HG03064 (cell line): ENCODE data around the gene GALC.

Experiments
- ATAC-seq: cut with Tn5 transposase; IDR thresholded peaks from one replicate; pipeline ENCODE4 v1.9.1; 2021; ENCODE audit warnings: low read depth; ENCODE audit not compliant: unreplicated experiment

The GALC gene

DNA sequence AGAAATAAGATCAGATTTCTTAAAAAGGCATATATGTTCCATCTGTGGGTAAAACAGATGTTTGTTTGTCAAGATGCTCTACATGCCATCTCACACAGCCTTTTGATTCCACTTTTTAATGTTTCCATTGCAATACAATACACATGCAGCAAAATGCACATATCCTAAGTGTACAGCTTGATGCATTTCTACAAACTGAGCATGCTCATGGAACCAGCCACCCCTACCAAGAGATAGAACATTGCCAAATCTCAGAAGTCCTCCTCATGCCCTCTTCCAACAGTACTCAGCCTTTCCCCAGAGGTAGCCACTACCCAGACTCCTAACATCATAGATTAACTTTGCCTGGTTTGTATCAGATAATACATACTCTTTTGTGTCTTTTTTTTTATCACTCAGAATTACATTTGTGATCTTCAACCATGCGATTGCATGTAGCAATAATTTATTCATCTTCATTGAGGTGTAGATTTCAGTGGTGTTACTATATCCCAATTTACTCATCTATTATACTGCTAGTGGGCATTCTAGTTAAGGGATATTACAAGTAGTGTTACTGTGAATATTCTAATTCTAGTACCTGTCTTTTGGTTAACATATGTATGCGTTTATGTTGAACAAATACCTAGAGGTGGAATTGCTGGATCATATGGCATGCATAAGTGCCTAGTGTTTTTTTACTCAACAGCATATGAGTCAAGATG lies 15.2 kb upstream of the GALC start:
- ATAC-seq: no peak

DNA sequence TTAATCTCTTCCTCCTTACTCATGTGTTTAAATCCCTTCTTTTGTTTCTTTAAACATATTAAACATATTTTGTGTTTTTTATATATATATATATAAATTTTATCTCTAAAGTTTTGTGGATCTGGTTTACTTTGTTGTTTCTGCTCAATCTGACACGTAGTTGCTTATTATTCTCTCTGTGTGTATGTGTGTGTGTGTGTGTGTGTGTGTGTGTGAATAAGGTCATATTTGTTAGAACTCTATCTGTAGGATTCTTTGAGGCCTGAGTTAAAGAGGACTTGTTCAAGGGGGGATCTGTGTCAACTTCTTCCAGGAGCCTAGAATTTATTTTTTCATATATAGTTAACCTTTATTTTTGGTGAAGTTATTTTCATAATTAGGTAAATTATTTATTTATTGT lies 14.6 kb upstream of the GALC start:
- ATAC-seq: no peak

DNA sequence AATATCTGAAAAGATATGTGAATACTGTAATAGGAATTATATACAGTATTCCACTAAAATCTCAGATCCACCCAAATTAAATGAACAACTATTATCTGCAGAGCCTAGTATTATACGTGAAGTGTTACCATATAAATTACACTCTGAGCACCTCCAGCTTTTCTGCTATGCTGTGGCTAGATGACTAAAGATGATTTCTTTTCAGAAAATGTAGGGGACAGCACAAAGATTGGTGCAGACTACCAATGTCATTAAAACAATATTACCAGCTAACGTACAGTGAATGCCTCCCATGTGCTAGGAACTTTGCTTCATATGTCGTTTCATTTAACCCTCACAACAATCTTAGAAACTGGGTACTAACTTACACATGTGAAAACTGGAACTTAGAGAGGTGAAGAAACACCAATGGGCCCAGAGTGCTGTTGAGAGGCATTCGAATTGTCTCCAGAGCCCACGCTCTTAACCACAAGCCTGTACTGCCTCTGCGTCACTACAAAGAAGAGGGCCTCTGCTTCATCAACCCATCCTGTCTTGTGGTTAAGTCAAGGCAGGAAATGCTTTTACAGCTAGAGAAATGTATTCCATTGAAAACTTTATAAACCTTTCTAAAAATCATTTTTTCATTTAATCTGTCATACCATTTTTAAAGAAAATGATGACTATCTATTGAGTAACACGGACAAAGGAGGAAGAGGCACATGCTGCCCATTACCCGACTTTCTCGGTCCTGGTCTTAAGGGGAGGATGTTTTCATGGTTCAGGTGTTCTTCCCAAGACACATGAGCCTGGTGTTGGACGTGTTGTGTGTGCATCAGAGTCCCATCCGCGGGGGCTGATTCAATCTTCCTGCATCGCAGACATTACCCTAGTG lies 13.2 kb upstream of the GALC start:
- peak; percentile 85 for ATAC-seq

DNA sequence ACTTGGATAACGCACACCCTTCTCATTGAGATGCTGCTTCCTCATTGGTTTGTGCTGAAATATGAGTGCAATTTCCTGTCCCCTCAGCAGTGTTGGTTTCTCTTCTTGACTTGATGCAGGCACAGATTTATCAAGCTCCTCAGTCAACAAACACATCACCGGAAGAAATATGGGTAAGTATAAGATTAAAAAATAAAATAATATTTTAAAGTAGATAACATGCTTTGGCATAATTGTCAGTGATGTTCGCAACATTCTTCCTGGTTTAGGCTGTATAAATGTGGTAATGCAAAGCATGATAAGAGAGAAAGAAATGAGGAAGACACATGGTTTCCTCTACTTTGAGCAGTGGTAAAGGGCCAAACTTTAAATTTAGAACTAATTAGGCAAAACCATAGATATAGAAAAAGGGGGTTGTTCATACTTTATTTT lies 12.1 kb upstream of the GALC start, which contains the start of gene GPR65:
Gene GPR65, plus strand, starts transcription at position 86 of the 432 bp plus-strand sequence. CDS start 5,713 bp downstream, outside the sequence.
- peak; percentile 58 for ATAC-seq

DNA sequence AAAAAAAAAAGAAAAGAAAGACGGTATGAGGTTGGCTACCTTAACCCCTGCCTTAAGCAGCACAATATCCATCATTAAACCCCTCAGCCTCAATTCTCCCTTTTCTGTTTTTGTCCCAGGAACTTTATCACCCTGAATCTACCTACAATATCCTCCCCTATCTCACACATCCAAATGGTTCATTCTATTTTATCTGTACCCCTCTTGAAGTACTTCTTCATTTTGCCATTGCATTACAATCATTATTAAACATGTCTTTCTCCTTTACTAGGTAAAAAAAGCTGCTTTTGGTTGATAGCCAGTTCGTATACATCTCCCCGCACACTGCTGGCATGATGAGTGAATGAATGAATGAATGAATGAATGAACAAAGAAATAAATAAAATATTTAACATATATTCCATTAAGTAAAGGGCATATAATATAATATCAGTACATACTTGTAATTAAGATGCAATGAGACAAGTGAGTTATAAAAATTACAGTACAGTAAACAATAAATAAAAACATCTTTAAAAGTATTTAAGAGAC lies 11.6 kb upstream of the GALC start:
- no peak for ATAC-seq

DNA sequence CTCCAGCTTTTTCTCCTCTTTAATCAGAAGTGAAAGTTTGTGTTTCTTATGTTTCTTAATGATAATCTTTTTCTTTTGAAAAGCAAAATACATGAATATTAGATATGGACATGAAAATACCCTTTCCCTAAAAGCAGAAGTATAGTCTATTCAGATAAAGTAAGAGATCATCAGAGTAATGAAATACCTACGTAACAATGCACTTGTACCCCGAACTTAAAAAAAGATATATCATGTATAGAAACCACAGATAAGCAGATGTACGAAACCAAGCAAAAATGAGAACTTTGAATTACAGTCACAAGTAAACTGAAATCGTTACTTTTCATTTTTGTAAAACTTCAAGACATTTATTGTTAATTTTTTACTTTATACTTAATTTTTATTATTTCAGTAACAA lies 10.4 kb upstream of the GALC start:
- no peak for ATAC-seq

DNA sequence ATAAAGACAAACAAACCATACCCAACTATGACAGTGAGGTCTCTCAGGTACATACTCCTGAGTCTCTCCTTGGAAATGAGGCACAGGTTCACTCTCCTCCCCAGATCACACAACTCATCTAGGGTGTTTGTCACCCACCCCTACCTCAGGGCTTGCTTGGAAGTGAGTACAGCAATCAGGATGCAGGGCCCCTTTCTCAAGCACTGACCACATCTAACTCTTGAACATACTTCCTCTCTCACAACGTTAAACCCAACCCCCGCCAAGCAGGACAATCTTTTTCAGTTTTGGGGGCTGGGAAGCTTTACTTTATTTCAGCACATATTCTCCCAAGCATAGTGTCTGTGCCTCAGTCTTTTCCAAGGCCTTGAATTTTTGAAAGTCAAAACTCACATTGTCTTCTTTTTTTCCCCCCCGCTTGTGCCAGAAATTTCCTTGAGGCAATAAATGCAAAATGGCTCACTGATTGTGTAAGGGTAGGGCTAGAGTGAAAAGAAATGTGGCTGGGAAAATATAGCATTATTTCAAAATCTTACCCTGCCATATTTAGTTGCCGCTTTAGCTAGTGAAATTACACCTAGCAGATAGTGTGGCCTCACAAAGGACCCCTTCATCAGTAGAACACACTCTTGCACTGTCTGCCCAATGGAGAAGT lies 9.6 kb upstream of the GALC start:
- no peak for ATAC-seq

DNA sequence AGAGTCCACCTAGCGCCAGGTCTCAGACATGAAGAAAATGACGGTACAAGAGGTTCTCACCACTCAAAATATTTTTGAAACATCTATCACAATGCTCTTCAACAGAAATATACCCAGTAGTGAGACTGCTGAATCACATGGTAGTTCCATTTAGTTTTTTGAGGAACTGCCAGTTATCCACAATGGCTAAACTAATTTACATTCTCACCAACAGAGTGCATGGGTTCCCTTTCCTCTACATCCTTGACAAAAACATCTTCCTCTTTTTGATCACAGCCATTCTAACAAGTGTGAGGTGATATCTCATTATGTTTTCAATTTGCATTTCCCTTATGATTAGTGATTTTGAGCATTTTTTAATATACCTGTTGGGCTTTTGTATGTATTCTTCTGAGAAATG lies 6.3 kb upstream of the GALC start:
- ATAC-seq: no peak

DNA sequence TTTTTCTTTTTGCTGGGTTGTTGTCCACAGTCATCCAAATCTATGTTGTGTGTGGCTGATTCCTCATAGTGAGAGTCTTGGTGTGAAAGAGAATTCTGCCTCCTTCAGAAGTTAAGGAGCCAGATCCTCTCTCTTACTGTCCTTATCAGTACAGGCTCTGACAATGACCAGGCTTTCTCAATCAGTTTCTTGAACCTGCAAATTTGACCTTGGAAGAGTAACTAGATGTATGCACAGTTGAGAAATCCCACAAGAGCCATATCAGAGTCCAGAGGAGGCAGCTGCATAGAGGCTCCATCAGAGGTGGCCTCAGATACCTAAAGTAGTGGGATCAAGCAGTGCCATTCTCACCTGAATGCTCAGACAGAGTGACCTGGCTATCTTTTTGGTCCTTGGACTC lies 5.5 kb upstream of the GALC start:
- no peak for ATAC-seq

DNA sequence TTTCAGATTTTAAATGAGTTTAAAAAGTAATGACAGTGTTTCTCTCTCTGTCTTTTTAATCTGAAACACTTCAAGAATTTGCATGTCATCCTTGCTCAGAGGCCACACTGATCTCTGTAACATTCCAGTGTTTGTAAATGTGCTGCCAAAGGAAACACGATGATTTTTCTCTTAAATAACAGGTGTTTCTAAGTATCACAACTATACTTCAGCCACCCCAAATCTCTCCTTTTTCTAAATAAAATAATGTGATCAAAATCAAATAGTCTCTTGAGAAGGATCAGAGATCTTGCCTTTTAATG lies 3.3 kb upstream of the GALC start:
- no peak for ATAC-seq

DNA sequence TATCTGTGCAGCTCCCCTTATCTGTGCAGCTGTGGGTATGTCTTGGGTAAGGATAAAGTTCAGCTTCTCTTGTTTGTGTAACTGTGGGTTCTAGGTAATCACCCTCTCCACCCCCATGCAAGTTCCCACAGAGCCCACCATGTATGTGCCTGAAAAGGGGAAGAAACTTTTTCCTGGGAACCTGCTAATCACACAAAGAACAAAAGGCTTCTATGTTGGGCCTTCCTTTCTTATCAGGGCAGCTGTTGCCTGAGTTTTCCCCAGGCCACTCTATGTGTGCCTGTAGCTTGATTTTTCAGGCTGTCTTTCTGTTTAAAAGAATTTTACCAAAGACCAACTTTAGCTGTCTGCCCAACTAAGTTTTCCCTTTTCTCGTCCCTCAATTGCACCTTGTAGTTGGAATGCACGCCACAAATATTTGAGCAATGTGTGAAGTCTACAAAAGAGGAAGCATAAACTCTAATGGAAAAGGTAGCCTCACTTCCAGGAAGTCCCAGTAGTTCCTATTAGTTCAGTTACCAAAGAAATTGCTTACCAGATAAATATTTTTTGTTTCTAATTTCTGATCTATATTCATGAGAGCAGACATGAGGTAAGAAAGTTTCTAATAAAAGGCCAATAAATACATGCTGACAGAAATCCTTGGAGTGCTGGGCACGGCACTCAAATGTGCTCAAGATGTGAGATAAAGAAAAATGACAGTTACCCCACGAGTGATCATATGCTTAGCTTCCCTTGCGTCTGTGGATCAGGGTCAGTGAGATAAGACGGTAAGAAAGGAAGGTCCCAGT lies 2.7 kb upstream of the GALC start:
- ATAC-seq: no peak

DNA sequence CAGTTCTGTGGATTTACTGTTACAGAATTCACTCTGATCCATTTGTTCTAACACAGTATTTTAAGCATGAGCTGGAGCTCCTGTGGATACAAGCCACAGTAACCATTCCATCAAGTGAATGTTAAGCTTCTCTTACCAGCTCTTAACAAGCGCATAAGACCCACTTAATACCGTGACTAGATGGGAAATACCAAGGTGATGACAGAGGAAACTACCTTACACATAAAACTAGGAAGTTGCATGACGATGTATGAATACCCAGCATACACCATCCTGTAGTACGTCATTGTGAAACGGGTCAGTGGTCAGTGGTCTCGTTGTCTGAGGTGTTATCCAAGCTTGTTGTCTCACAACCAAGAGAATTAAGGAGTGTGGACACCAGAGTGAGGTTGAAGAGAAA lies 2.0 kb upstream of the GALC start:
- ATAC-seq: peak; percentile 23

DNA sequence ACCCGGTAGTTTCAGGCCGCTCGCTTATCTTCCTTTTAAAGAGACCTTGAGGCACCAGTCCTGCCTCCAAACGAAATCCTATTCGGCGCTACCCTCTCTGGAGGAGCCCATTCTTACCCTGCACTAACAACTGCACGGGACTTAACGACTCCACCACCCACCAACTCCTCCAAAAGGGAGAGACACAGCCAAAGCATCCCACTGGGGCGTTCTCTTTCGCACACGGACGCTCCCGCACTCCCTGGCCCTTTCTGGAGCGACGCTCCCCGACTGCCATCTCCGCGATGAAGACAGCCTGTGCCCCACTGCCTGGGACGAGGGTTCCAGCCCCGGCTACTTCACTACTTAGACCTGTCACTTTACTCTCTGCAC lies 650 bp downstream of the GALC start:
- ATAC-seq: peak; percentile 1

DNA sequence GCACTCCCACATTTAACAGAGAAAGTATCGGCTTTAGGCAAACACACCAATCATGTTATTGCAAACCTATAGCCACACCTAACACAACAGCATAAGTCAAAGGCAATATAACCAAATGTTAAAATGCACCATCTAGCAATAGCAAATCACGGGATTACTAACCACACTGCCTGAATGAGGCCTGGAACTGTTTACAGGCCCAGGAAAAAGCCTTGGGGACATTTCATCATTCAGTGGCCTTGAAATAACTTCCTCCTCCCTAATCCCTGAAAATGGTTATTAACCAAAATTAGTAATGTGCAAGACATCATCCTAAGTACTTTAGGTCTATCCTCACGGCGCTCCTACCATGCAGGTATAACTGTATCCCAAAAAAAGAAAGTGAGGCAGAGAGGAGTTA lies 2.3 kb downstream of the GALC start:
- no peak for ATAC-seq

DNA sequence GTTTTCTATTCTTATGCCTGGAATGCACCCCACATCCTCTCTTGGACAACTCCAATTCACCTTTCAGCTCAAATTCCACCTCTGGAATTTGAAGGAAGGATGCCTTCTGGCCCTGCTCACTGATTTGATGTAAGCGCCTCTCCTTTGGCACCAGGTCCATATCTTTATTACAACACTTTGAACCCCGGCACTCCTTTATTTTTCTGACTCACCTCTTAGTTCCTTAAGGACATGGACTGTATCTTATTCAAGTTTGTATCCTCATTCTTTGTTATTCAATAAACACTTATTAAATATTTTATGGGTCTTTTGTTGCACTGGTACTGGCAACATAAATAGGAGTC lies 3.1 kb downstream of the GALC start:
- ATAC-seq: no peak

DNA sequence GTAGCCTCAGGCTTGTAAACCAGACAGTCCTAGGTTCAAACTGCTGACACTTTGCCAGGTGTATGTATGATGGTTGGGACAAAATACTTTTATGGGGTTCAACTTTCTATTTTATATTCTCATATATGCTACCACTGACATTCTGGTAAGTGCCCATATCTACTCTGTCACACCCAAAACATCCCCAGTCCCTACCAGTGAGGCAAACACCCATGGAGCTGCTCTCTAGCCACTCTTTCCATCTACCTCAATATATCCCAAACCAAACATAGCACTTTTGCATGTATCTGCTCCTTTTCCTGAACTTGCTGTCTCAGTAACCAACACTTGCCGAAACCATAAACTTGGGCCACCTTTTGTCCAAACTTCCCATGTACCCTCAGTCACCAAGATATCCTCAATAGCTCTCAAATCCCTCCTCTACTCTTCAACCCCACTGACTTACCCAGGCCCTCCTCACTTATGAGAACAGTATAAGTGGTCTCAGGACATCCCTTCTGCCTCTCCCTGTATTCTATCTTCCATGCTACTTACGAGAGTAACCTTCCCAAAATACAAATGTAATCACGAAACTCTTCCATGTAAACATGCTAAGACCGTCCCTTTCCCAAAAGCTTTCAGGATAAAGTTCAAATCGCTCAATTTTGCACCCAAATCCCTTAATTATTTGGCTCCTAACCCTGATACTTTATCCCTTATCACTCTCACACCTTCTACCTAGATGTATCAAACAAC lies 3.6 kb downstream of the GALC start:
- no peak for ATAC-seq

DNA sequence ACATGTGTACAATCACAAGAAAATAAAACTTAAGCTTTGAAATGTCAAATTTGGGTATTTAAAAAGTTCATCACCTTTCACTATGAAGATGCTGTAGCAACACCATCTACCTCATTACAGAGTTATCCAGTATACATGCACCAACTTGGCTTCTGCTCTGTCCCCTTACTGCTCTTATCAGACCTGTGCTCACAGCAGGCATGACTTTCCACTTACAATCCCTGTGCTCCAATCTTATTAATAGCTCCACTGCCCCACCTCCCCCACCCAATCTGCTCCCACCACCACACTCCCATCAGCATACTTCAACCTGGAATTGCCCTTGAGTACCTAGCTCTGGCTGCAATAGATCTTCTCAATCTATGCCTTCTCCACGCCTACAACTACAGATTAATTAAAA lies 13.3 kb downstream of the GALC start:
- ATAC-seq: no peak

DNA sequence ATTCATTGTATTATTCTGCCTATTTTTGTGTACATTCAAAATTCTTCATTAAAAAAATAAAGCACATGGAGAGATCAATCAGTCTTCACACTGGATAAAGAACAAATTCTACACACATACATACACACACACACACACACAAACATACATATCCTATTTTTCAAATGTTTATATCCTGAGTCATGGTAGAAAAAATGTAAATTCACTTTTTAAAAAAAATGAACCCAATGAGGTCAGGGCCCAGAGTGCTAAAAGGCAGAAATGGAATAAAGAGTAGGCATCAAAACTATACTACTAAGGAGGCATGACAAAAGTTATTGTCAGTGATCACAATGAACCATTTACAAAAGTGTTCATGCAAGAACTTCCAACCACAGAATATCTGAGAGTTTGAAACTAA lies 17.3 kb downstream of the GALC start:
- no peak for ATAC-seq

DNA sequence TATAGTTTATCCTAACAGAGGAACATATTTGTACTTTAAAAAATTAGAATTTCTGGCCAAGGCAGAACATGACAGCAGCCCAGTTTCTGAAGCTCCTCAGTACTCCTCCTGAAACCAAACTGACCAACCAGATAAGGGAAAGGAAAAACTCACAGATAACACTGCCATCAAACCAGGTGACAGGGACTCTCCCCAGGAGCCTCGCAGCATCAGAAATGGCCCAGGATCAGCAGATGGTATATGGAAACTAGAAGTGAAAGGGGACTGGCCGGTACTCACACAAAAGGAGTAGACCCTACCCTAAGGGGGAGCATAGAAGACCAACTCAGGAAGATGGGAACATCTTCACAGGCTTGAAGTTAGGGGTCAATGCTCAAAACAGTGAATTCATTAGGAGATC lies 22.0 kb downstream of the GALC start:
- ATAC-seq: peak; percentile 92

DNA sequence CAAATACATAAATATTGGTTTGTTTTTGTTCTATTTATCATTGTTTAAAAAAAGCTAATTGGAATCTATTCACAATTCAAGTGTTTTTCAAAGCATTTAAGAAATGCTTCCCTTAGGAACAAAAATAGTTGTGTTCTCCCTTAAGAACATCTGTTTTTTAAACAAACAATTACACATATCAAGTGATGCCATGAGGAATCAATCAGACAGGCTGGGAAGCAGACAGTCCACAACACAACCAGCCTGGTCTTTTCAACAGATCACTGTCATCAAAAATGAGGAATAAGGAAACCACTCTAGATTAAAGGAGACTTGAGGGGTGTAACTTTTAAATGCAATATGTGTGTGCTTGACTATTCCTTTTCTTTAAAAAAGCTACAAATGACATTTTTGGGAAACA lies 25.5 kb downstream of the GALC start:
- ATAC-seq: no peak
